GM19455 (cell line): ENCODE data around the gene RAD51B.
"Not testable (repeated sequence)": the region's sequence is repeated elsewhere in the genome, so short reads cannot be mapped to it uniquely, and the experiment has no call there.

ENCODE experiments used
- ATAC-seq: cut with Tn5 transposase; IDR thresholded peaks from one replicate; pipeline ENCODE4 v1.9.1; 2021; ENCODE audit not compliant: unreplicated experiment

Gene RAD51B

DNA sequence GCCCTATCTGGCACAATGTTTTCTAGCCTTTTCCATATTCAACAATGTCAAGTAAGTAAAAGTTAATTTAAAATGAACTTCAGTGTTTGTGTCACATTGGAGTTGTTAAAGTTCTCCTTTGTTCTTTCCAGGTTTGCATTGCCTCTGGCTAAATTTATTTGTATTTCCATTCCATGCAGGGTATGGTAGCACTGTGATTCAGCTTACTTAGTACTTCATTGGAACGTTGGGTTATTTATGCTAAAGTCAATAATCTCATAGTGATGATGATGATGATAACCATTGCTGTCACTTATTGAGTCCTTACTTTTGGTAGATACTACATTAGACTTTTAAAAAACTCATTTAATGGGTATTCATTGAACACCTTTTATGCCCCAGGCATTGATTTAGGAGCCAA is 286.9 kb downstream of the RAD51B start:
- ATAC-seq = no peak

GRCh38 chr14:68106905-68107304 is 287.3 kb downstream of the RAD51B start:
- ATAC-seq = no peak

GRCh38 chr14:68109132-68109900 is 289.7 kb downstream of the RAD51B start:
- no peak for ATAC-seq

- ATAC-seq = no peak
These were observed 291.7 kb downstream of the RAD51B start for GRCh38 chr14:68111097-68111852.

DNA sequence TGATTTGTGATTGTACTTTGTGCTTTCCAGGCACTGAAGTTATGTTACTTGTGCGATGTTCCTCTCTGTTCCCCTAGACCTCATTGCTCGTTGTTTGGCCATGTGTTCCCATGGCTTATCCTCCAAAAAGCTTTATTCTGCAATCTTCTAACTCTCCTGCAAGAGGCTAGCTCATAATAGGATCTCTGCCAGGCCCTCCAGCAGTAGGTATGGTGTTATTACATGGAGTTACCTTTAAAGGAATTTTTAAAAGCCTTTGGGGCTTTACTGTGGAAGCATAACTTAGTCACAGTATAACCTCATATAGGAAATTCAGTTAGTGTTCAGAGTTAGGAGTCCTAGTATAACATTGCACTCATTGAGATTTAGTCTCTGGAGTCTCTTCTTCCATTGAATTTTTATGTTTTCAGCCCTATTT is 292.3 kb downstream of the RAD51B start:
- no peak for ATAC-seq

GRCh38 chr14:68112442-68112841 is 292.9 kb downstream of the RAD51B start:
- no peak for ATAC-seq

DNA sequence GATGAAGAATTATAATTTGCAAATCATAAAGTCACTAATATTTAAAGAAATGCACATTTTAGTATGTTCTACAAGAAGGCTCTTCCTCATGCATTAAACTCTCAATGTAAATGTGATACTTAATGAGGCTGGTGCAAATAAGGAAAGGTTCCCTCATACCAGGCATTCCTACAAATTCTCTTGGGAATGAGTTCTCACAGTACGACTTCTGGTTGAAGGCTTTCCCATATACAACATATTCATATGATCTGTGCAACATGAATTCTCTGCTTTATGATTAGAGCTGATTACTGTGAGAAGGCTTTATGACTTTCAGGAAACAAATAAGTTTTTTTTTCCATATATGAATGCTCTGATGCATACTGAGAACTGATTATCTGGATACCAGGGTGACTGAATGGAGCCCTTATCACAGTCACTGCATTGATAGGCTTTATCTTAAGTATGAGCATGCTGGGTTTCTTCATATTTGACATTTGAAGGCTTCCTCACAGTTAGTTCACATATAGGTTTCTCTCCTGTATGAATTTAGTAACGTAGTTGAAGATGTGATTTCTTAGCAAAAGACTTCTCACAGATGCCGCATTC is 293.9 kb downstream of the RAD51B start:
- ATAC-seq = no peak

DNA sequence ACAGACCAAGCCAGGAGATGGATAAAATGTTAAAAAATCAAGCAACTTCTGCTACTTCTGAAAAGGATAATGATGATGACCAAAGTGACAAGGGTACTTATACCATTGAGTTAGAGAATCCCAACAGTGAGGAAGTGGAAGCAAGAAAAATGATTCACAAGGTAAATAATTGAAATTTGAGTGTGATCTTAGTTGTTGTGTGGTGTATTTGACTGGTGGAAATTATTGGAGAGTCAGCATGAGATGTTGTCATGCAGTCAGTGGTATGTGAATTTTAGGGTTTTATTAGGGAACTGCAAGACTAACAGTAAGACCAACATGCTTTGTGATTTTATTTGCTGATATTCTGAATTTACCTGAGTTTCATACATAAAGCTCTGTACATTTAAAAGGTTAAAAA is 296.4 kb downstream of the RAD51B start:
- not testable (repeated sequence) for ATAC-seq

- no peak for ATAC-seq
These were observed 303.1 kb downstream of the RAD51B start for GRCh38 chr14:68122651-68123050.

- no peak for ATAC-seq
These were observed 304.5 kb downstream of the RAD51B start for GRCh38 chr14:68124050-68124449.

DNA sequence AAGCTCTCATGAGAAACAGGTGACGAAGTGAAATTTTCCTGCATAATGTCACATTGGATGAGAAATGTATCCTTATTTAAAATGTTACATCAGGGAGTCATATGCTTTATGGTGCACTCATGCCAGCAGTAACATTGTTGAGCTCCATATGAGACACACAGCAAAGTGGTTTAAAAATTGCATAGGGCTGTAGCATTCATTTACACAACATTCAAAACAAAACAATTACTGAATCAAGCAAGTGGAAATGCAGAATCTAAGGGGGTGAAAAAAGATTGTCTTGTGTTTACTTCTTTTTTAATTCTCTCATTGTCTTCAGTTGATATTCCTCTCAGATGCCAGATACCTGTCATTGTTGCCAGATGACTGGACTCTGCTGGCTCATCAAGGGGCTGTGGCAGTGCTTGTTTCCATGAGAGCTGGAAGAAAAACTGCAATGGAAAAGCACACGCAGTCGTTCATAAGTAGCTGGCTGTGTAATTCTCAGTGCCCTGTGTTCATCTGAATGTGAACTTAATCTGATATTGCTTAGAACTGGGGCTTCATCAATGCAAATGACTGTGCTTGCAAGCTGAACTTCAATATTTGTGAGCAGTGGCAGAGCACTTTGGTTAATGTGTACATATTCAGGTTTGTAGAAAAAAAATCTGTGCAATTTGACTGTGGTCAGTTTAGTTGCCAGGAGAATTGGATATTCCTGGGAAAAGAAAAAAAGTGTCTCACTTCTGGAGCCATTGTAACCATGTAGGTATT is 305.6 kb downstream of the RAD51B start:
- ATAC-seq = no peak

GRCh38 chr14:68127166-68127565 is 307.6 kb downstream of the RAD51B start:
- ATAC-seq = no peak

DNA sequence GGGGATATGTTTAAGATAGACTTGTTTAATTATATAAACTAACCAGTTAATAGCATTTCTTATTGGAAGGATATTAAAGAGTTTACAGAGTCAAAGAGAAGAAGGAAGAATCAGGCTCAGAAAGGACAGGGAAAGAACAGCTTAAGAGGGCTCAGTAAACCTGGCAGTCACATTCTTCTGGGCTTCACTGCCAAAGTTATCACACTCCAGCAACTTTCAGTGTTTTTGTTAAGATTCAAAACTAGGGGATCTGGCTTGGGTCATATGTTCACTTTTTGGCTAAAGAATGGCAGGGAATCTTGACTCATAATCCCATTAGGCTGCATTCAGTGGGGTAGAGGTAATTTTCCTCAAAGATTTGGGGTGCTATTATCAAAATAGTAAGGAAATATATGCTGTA is 312.3 kb downstream of the RAD51B start:
- no peak for ATAC-seq

DNA sequence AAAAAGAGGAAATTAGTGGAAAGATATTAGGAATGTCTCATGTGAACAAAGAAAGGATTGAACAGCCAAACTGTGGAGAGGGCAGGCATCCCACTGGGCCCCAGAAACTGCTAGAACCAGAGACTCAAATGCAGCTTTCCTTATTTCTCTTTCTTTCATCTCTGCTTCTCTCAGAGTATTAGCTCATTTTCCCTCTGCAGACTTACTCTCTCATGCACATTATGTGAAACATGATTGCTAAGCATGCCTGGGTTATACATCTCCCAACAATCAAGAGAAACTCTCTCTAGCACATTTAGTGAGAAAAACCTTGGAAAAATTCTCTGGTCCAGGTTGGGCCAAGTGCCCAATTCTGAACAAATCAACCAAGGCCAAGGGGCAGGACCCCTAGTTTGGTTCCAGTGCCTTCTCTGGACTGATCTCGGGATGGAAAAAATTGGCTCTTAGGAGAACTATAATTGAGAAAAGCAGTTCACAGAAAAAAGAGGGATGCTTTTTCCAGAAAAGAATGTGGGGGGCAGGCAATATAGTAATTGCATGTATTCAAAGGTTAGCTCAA is 313.1 kb downstream of the RAD51B start:
- no peak for ATAC-seq

DNA sequence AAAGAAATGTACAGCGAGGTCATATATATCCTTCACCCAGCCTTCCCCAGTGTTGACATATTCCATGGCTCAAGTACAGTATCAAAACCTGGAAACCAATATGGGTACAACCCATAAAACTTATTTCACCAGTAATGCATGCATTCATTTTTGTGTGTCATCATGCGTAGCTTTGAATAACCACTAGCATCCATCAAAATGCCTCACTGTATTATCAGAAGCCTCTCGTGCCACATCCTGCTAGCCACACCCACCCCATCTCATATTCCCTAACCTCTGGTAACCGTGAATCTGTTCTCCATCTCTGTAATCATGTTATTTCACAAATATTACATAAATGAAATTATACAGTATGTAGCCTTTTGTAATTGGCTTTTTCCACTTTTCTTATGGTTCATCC is 314.3 kb downstream of the RAD51B start:
- ATAC-seq = no peak

DNA sequence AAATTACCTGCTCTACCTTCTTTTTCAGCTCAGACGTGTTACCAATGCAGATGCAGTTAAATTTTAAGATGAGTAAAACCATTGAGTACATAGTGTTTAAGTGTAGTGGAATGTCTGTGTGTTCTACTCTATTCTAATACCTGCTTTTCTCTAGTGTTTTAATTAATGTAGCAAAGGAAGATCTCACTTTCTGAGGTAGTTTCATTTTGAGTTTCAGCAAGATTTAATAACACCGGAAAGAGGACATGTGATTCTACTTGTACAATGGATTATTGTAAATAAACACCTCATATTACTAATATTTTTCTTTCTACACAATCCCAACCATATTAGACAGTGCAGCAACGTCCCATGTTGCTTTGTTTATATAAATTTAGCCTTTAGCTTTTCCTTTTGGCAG is 315.4 kb downstream of the RAD51B start:
- ATAC-seq = no peak

DNA sequence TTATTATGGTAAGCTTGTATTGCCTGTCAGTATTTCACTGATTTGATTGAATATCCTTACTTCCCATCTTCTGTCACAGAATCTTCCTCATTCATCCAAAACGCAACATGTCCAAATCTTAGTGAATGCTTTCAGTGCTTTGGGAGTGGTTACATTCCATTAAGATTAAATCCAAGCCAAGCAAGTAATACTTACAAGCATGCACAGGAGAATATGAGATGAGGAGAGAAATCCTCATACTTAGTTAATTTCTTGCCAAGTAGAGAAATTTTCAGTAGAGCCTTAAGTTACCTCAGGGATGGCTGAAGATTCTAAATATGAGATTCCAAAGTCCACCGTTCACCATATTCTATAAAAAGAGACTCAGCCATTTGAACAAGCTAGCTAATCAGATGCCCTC is 316.0 kb downstream of the RAD51B start:
- no peak for ATAC-seq

- no peak for ATAC-seq
These were observed 318.4 kb downstream of the RAD51B start for GRCh38 chr14:68137704-68138619.

GRCh38 chr14:68139431-68140075 is 320.0 kb downstream of the RAD51B start:
- no peak for ATAC-seq
